Prostate gland (tissue), 2 donors: ENCODE measurements around the gene ERC2.

Experiments
- CTCF ChIP-seq, 4 experiments: fragments of 200-600 bp in 2 of 4; fragments of 450-650 bp in 2 of 4; sonication (generic) in 2 of 4; IDR thresholded peaks; 1 replicate in 3 of 4; 2 replicates in 1 of 4; pipeline ENCODE4 v1.5.1; 2016 to 2019; ENCODE audit warnings: antibody characterized with exemption in 4 of 4, mild to moderate bottlenecking in 2 of 4, moderate library complexity in 2 of 4
- POLR2A ChIP-seq: fragments of 450-650 bp; IDR thresholded peaks from one replicate; pipeline ENCODE4 v1.6.1; 2016; ENCODE audit warnings: antibody characterized with exemption, mild to moderate bottlenecking
- POLR2AphosphoS5 ChIP-seq: sonication (generic); formaldehyde crosslinking; IDR thresholded peaks from one replicate; pipeline ENCODE4 v1.6.1; 2017; ENCODE audit warnings: antibody characterized with exemption

DNA sequence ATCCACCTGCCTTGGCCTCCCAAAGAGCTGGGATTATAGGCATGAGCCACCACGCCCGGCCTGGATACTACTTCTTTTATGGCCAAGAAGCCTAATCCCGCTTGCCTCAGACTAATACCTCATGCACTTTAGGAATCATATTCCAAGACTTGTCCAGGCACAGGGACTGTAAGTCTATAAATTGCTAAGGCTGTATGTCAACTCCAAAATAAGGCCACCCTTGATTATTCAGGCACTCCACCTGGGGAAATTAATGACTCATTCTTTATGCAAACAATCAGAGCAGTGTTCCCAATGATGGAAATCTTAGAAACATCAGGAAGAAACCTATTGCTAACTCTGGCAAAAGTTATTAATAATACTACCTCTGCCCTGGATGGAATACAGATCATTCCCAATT is 98.4 kb downstream of the ERC2 start:
- no peak for TF ChIP-seq POLR2A
- TF ChIP-seq CTCF (IDR thresholded peaks at IDR 0.05): no peak
- no peak for TF ChIP-seq POLR2AphosphoS5
